Astrocyte (in vitro differentiated cells and primary cell): ENCODE data around the gene FYCO1. TPM values are rescaled to one million over a fixed set of nuclear protein-coding genes. Genes with fewer than 3 reads are reported as not detected.

Experiments
- DNase-seq: peaks from one replicate; pipeline ENCODE4 v3.0.0-alpha.2; 2010; ENCODE audit warnings: low read depth
- FAIRE-seq: peaks from 2 replicates; lab custom pipeline; 2011; peaks lifted over from hg19 to GRCh38; lab: Jason Lieb, UNC
- H2AFZ ChIP-seq: 2 replicates; pipeline ENCODE4 v1.6.0; 2012; ENCODE audit warnings: low read depth, low read length, inconsistent platforms
- H3K27ac ChIP-seq: 2 replicates; pipeline ENCODE4 v1.5.1; 2011; ENCODE audit warnings: low read depth, low read length, inconsistent platforms
- H3K27me3 ChIP-seq: 2 replicates; pipeline ENCODE4 v1.6.0; 2011; ENCODE audit warnings: low read length, inconsistent platforms; ENCODE audit not compliant: insufficient read depth
- H3K36me3 ChIP-seq: 2 replicates; pipeline ENCODE4 v1.5.1; 2011; ENCODE audit warnings: low read length, inconsistent platforms; ENCODE audit not compliant: insufficient read depth
- H3K4me1 ChIP-seq: 2 replicates; pipeline ENCODE4 v1.5.1; 2011; ENCODE audit warnings: low read length, inconsistent platforms; ENCODE audit not compliant: insufficient read depth
- H3K4me2 ChIP-seq: 2 replicates; pipeline ENCODE4 v1.6.0; 2012; ENCODE audit warnings: low read length, inconsistent platforms
- H3K4me3 ChIP-seq: 2 replicates; pipeline ENCODE4 v1.5.1; 2011; ENCODE audit warnings: low read depth, mild to moderate bottlenecking, low read length, inconsistent platforms; ENCODE audit not compliant: insufficient read depth
- H3K79me2 ChIP-seq: 2 replicates; pipeline ENCODE4 v1.6.0; 2012; ENCODE audit warnings: mild to moderate bottlenecking, low read length, inconsistent platforms; ENCODE audit not compliant: insufficient read depth
- H3K9ac ChIP-seq: 2 replicates; pipeline ENCODE4 v1.6.0; 2012; ENCODE audit warnings: mild to moderate bottlenecking, low read length, inconsistent platforms
- H3K9me3 ChIP-seq: 2 replicates; pipeline ENCODE4 v1.5.1; 2012; ENCODE audit warnings: low read depth, mild to moderate bottlenecking, low read length, inconsistent platforms; ENCODE audit not compliant: insufficient read depth
- H4K20me1 ChIP-seq: 2 replicates; pipeline ENCODE4 v1.6.0; 2012; ENCODE audit warnings: low read length, inconsistent platforms; ENCODE audit not compliant: insufficient read depth
- H3K27ac Mint-ChIP-seq: one replicate; pipeline ENCODE4 v1.8.0; 2021; ENCODE audit warnings: mild to moderate bottlenecking, mixed read lengths; ENCODE audit not compliant: unreplicated experiment
- H3K27me3 Mint-ChIP-seq: one replicate; pipeline ENCODE4 v1.8.0; 2021; ENCODE audit warnings: low read depth, mixed read lengths; ENCODE audit not compliant: unreplicated experiment
- H3K36me3 Mint-ChIP-seq: one replicate; pipeline ENCODE4 v1.8.0; 2021; ENCODE audit warnings: low read depth, mixed read lengths; ENCODE audit not compliant: unreplicated experiment
- H3K4me1 Mint-ChIP-seq: one replicate; pipeline ENCODE4 v1.8.0; 2021; ENCODE audit warnings: low read depth, mixed read lengths; ENCODE audit not compliant: unreplicated experiment
- H3K4me3 Mint-ChIP-seq: one replicate; pipeline ENCODE4 v1.8.0; 2021; ENCODE audit warnings: mild to moderate bottlenecking, moderate library complexity, mixed read lengths; ENCODE audit not compliant: unreplicated experiment
- H3K9me3 Mint-ChIP-seq: one replicate; pipeline ENCODE4 v1.8.0; 2021; ENCODE audit warnings: mild to moderate bottlenecking, mixed read lengths; ENCODE audit not compliant: unreplicated experiment
- EZH2 ChIP-seq: IDR thresholded peaks from 2 replicates; pipeline ENCODE4 v1.6.1; 2012; ENCODE audit warnings: mild to moderate bottlenecking, low read length, inconsistent platforms; ENCODE audit not compliant: insufficient read depth
- total RNA-seq: library from RNA; stranded (reverse); gene quantifications from 2 replicates; pipeline ENCODE4 v1.2.1, GENCODE V29; 2021
- TF ChIP-seq, protein P1 (sequence below): IDR thresholded peaks from 2 replicates; pipeline ENCODE4 v1.5.1; 2011; ENCODE audit warnings: low read depth, mild to moderate bottlenecking, inconsistent platforms, low read length, moderate library complexity; ENCODE audit not compliant: insufficient read depth

FYCO1 gene
- total RNA-seq, 1 donor from 2014 or later, result 19.7 TPM

DNA sequence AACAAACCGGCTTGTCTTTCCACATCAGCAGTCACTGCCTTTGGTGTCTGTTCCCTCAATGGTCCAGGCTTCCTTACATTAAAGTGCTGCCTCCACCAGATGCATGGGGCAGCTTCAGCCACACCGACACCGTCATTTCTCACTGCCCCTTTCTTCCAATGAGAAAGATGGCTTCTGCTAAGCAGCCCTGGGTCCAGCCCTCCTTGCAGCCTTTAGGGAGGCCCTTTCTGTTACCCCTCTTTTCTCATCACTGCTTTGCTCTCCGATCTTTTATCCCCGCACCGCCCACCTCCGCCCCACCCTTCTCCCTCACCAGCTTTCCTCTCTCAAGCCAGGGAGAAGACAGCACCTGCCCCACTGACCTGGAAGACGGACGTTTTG lies 80.6 kb downstream of the FYCO1 start:
- H3K36me3 Mint-ChIP-seq, result peaks cover 9% of the 10 kb centered on the region
- Histone ChIP-seq H3K27me3 (no peaks in the 10 kb centered on the region), H2AFZ (no peak overlapping the region), H3K9me3 (no peaks in the 10 kb centered on the region), H3K9ac (peak overlapping the region; percentile 37), H3K27ac (no peak overlapping the region), H4K20me1 (no peaks in the 10 kb centered on the region), H3K36me3 (no peaks in the 10 kb centered on the region), H3K79me2 (no peaks in the 10 kb centered on the region), H3K4me3 (no peak overlapping the region), H3K4me2 (peak overlapping the region; percentile 67), H3K4me1 (peaks cover 13% of the 10 kb centered on the region)
- peaks cover 6% of the 10 kb centered on the region for H3K27me3 Mint-ChIP-seq
- no peak for FAIRE-seq
- peaks cover under 1% of the 10 kb centered on the region for H3K9me3 Mint-ChIP-seq
- TF ChIP-seq EZH2, result no peak
- TF ChIP-seq, protein P1, sequence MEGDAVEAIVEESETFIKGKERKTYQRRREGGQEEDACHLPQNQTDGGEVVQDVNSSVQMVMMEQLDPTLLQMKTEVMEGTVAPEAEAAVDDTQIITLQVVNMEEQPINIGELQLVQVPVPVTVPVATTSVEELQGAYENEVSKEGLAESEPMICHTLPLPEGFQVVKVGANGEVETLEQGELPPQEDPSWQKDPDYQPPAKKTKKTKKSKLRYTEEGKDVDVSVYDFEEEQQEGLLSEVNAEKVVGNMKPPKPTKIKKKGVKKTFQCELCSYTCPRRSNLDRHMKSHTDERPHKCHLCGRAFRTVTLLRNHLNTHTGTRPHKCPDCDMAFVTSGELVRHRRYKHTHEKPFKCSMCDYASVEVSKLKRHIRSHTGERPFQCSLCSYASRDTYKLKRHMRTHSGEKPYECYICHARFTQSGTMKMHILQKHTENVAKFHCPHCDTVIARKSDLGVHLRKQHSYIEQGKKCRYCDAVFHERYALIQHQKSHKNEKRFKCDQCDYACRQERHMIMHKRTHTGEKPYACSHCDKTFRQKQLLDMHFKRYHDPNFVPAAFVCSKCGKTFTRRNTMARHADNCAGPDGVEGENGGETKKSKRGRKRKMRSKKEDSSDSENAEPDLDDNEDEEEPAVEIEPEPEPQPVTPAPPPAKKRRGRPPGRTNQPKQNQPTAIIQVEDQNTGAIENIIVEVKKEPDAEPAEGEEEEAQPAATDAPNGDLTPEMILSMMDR, result no peak
- no peak for DNase-seq
- peak overlapping the region; percentile 45 for H3K4me3 Mint-ChIP-seq
- peak overlapping the region; percentile 53 for H3K27ac Mint-ChIP-seq
- peaks cover 22% of the 10 kb centered on the region for H3K4me1 Mint-ChIP-seq

DNA sequence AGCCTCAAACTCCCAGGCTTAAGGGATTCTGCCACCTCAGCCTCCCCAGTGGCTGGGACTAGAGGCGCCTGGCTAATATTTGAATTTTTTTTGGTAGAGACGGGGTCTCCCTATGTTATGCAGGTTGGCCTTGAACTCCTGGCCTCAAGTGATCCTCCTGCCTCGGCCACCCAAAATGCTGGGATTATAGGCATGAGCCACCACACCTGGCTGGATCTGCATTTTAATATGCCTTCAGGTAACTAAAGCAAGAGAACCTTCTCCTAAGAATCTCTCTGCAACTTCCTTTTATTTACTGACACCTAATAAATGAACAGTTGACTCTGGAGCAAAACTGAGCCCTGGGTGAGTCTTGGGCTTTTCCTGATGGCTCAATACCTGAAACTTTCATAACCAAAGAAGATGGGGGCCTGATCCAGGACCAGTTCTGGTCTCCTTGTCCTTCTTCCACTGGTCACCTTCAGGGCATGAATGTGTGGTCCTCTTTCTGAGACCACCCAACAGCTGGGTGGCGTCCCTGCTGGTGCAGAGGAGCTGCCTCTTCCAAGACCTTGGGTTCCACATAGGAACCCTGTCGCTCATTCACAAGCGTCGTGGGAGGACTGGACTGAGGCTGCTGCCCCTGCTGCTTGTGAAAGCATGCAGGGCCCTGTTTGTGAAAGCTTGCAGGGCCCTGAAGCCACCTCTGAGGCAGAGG lies 81.1 kb downstream of the FYCO1 start:
- no peaks in the 10 kb centered on the region for H3K79me2 ChIP-seq
- Mint-ChIP-seq H3K36me3 (peaks cover 10% of the 10 kb centered on the region), H3K4me1 (peaks cover 22% of the 10 kb centered on the region), H3K9me3 (peaks cover 5% of the 10 kb centered on the region), H3K27ac (no peak overlapping the region), H3K4me3 (no peak overlapping the region), H3K27me3 (peaks cover 10% of the 10 kb centered on the region)
- no peak overlapping the region for H3K27ac ChIP-seq
- no peak overlapping the region for H3K4me3 ChIP-seq
- H3K9me3 ChIP-seq, result no peaks in the 10 kb centered on the region
- no peak for DNase-seq
- FAIRE-seq, result no peak
- H3K9ac ChIP-seq, result no peak overlapping the region
- TF ChIP-seq EZH2, result no peak
- TF ChIP-seq, protein P1, result no peak
- no peaks in the 10 kb centered on the region for H3K27me3 ChIP-seq
- H2AFZ ChIP-seq, result no peak overlapping the region
- H4K20me1 ChIP-seq, result no peaks in the 10 kb centered on the region
- no peaks in the 10 kb centered on the region for H3K36me3 ChIP-seq
- peaks cover 13% of the 10 kb centered on the region for H3K4me1 ChIP-seq
- no peak overlapping the region for H3K4me2 ChIP-seq

DNA sequence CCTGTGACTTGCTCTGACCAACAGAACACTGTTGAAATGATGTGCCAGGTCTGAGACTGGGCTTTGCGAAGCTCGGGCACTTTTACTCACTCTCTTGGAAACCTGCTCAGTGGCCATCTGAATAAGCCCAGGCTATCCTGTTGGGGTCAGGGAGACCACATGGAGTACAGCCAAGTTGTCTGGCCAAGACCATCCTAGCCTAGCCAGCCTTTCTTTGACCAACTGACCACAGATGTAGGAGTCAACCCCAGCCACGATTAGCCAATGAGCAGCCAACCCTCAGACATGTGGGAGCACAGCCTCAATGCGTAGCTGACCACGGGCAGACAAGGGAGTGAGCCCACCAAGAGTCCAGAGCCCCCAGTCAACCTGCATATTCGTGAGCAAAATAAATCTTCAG lies 83.2 kb downstream of the FYCO1 start:
- DNase-seq (no peak), FAIRE-seq (no peak)
- Histone ChIP-seq H3K4me3 (no peak overlapping the region), H3K27ac (no peak overlapping the region), H2AFZ (no peak overlapping the region), H3K4me1 (peaks cover 16% of the 10 kb centered on the region), H4K20me1 (no peaks in the 10 kb centered on the region), H3K9me3 (no peaks in the 10 kb centered on the region), H3K36me3 (no peaks in the 10 kb centered on the region), H3K4me2 (no peak overlapping the region), H3K9ac (no peak overlapping the region), H3K79me2 (no peaks in the 10 kb centered on the region), H3K27me3 (no peaks in the 10 kb centered on the region)
- no peak overlapping the region for H3K4me3 Mint-ChIP-seq
- peaks cover 8% of the 10 kb centered on the region for H3K9me3 Mint-ChIP-seq
- H3K27ac Mint-ChIP-seq, result no peak overlapping the region
- peaks cover 30% of the 10 kb centered on the region for H3K4me1 Mint-ChIP-seq
- H3K36me3 Mint-ChIP-seq, result peaks cover 5% of the 10 kb centered on the region
- peaks cover 10% of the 10 kb centered on the region for H3K27me3 Mint-ChIP-seq
- no peak for TF ChIP-seq EZH2
- TF ChIP-seq, protein P1, result no peak
